Left forelimb (tissue), 1 donor: ENCODE measurements around the gene CCDC187.

Experiments
- DNase-seq: peaks from one replicate; pipeline ENCODE4 v3.0.0-alpha.2; 2018; ENCODE audit warnings: low spot score

CCDC187 gene

DNA sequence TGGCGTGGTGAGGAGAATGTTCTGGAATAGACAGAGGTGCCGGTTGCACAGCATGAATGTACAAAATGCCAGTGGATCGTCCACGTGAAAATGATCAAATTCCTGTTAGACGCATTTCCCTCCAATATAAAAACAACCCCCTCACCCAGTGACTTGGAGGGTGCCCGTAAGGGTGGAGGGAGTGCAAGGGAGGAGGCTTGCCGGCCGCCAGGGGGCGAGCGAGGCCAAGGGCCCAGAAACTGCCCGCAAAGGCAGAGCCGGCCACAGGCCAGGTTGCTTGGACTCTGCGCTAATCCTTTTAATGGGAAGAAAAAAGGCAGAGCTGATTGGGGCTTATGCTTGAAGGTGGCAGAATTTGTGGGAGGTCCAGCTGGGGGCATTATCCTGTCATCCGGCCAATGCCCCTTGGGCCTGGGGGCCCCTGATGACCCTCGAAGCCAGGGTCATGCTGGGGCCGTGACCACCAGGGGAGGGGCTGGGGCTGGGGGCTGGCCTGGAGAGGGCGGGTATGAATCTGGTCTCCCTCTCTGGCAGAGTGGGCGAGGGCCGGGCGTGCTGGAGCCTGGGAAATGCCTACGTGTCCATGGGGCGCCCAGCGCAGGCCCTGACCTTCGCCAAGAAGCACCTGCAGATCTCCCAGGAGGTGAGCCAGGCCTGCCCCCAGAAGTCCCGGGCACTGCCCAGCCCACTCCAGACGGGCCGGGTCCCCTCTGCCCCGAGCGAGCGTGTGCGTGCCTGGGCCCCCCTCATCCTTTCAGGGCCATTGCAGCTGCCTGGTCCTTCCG is 35.5 kb upstream of the CCDC187 start:
- no peak for DNase-seq

DNA sequence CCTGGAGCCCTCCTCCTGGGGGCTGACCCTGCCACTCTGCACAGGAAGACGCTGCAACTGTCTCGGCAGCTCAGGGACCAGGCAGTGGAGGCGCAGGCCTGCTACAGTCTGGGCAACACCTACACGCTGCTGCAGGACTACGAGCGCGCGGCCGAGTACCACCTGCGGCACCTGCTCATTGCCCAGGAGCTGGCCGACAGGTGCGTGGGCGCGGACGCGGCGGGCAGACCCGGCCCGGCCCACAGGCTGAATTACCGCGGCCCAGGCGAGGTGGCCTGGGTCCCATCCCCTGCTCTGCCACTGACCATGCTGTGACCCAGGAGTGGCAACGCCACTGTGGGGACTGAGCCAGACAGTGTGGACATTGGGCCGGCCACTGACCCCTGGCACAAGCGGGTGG is 34.6 kb upstream of the CCDC187 start:
- no peak for DNase-seq

DNA sequence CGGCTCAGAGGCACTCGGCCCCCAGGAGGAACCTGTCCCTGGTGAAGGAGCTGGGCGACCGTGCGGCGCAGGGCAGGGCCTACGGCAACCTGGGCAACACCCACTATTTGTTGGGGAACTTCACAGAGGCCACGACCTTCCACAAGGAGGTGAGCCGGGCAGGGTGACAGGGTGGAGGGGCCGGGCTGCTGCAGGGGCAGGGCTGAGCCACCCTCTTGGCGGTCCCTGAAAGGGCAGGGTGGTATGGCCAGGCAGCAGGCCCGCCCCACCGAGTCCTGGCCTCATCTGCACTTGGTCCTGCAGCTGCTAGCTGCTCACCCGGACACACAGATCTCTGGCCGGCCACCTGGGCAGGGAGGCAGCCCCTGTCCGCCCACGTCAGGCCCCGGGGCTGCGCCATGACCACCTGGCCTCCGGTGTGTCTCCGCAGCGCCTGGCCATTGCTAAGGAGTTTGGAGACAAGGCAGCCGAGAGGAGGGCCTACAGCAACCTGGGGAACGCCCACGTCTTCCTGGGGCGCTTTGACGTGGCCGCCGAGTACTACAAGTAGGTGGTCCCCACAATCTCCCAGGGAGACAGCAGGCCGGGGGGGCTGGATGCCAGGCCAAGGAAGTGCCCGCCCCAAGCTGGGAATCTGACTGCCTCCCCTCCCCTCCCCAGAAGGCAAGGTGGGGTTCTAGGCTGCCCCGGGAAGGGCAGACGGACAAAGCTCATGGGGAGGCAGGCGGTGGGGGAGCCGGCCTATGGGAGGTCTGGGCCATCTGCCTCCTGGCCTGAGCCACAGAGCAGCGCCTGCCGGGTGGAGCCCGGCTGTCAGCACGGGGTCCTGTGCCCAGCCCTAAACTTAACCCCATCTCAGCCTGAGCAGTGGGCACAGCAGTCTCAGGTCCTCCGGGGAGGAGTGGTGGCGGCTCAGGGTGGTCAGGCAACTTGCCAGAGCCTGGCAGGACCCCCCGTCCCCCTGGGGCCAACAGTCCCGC is 33.8 kb upstream of the CCDC187 start:
- DNase-seq = no peak

DNA sequence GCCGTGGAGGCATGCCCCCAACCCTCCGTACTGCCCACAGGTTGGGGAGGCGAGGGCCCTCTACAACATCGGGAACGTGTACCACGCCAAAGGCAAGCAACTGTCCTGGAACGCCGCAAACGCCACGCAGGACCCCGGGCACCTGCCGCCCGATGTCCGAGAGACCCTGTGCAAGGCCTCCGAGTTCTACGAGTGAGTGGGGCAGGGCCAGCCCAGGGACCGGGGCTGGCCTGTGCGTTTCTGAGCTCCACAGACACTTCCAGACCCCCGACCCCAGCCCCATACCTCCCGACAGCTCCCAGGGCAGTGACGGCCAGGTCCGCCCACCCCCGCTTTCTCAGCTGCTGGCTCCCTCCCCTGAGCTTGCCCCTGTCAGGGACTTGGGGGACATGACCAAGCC is 33.0 kb upstream of the CCDC187 start:
- DNase-seq = no peak

DNA sequence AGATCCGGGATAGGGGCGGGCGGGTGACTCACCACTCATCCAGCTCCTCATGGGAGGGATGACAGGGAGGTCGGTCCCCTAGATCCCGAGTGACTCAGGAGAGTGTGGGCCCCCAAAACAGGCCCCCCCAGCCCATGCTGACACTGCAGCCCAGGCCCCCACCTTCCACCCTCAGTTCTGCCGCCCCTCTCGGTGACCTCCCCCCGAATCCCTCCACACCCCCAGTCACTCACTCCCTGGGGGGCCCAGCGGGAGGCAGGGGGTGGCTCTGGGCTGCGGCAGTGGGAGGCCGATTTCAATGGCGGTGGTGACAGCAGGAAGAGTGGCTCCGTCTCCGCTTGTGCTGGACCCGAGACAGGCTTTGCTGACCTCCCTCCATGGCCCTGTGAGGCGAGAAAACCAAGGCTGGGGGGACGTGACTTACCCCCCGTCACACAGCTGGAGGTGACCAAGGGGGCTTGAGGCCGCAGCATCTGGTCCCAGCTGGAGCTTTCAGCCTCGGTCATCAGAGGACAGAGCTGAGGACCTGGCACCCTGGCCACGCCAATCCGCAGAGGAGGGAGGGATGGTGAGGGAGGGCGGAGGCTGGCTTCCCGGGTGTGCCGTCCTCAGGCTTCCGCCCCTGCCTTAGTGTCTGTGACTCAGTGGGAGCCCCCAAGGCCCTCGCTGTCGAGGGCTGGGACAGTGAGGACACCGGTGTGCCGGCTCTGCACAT is 32.4 kb upstream of the CCDC187 start:
- DNase-seq = no peak

DNA sequence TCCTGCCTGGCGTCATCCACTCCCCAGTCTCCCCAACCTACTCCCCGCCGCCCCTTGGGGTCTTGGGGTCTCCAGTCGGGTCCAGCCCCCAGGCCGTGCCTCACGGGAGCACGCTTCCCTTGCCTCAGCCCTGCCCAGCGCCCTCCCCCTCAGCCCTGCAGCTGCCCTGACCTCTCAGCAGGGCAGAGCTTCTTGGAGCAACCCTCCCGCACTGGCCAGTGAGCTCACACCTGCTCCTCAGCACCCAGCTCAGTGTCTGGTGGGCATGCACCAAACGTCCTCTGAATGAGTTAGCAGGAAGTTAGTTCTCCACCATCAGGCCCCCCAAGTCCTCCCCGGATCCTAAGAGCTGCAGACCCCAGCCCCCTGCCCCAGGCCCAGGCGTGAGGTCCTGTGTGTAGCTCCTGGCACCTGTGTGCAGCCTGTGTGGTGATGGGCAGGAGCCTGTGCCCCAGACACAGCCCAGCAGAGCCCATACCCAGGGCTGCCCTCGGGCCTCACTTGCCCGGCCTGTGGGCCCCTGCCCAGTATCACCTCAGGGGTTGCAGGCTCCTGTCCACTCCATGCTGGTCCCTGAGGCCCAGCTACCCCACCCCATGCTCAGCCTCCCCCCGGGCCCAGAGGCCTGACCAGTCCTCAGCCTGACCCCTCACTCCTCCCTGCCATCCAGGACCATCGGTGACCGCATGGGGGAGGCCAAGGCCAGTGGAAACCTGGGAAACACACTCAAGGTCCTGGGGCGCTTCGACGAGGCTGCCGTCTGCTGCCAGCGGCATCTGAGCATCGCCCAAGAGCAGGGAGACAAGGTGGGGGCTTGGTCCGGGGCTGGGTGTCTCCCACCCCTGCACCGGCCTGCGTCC is 31.6 kb upstream of the CCDC187 start:
- no peak for DNase-seq

DNA sequence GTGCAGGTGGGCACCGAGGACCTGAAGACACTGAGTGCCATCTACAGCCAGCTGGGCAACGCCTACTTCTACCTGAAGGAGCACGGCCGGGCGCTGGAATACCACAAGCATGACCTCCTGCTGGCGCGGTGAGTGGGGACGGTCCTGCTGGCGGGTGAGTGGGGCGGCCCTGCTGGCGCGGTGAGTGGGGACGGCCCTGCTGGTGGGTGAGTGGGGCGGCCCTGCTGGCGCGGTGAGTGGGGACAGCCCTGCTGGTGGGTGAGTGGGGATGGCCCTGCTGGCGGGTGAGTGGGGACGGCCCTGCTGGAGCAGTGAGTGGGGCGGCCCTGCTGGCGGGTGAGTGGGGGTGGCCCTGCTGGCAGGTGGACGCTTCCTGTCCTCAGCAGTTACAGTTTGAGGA is 30.6 kb upstream of the CCDC187 start:
- DNase-seq = no peak

DNA sequence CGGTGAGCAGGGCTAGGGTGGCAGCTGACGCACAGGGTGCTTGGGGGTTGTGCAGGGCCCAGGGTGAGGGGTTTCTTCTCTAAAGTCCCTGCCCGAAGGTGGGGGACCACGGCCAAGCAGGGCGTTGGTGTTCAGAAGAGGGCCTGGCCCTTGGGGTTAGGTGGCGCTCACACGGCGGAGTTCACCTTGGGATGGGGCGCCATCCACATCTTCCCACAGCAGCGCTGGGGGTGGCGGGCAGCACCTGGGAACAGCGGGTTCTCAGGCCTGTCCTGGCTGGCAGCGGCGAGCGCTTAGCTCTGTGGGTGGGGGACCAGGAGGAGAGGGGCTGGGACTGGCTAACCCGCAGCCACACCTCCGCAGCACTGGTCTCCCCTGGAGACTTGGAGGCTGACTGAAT is 29.6 kb upstream of the CCDC187 start:
- no peak for DNase-seq

DNA sequence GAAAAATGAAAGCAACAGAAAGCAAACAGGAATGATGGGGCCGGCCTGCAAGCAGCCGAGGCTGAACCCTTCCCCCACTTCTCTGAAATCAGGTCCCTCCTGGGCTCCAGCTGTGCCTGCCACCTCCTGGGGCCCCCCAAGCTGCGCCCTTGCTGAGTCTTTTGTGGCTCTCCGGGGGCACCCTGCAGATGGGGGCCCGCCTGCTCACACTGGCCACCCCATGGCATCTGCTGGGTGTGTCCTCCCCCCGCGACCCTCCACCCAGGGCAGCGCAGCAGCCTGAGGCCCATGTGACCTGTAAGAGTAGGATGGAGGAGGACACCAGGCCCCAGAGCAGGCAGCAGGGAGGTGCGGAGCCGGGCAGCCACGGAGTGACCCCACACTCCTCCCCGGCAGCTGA is 29.2 kb upstream of the CCDC187 start:
- no peak for DNase-seq

DNA sequence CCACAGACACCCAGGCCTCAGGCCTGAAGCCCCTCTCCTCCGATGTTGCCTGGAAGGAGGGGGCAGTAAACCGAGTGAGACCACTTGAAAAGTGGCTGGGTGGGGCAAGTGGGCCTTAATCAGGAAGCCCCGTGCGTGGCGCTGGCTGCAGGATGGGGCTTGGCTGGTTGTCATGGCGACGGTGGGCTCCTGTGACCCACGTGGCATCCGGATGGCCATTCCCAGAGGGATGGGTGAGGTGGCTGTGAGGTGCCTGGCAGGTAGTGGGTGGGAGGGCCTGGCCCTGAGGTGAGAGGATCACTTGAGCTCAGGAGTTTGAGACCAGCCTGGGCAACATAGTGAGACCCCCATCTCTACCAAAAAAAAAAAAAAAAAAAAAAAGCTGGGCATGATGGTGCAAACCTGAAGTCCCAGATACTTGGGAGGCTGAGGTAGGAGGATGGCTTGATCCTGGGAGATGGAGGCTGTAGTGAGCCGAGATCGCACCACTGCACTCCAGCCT is 28.6 kb upstream of the CCDC187 start:
- no peak for DNase-seq

DNA sequence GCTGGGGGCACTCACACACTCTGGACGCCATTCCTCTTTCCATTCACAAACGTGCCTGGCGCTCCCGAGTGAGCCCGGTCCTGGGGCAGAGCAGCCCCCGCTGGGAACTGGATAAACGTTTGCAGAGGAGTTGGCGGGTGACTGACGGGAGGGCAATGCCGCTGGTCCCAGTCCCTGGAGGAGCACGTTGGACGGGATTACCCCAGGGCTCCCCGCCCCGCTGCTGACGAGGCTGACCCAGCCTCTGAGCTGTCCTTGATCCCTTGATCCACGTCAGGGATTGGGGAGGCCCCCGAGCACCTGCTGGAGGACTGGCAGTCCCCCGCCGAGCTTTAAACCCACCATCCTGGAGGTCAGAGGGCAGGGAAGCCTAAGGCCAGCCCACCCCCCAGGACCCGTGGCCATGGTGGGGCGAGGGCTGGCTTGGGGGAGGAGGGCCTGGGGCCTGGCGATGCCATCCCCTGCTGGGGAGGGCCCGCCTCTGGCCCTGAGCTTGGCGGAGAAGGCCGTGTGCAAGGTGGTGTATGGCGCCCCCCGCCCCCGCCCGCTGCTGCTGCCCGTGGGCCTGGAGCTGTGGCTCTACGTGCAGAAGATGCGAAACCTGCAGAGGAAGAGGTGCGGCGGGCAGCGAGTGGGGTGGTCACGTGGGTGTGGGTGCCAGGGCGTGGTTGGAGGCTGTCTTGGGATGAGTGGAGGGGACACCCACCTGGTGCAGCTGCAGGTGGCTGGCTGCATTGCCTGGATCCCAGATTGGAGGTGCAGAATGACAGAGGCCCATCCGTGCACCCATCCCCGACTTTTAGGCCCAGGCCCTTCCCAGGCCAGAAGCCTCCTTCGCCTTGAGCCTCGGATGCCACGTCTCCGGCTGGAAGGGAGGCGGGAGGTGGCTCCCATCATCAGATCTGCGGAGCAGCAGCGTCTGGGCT is 27.9 kb upstream of the CCDC187 start:
- DNase-seq = no peak

DNA sequence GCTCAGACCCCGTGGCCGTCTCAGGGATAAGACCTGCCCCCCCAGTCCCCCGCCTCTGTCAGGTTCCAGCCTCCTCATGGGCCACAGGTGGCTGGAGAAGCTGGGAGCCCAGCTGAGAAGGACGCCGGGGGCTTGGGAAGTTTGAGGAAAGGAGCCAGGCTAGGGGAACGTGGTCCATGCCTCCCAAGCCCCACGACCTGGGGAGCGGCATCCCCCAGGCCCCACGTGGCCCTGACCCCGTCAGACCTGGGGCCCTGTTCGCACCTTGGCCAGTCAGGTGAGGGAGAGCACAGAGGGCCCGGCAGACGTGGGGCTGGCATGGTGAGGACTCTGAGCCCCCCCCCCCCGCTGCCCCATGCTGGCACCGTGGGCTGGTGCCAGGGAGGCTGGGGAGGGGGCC is 27.1 kb upstream of the CCDC187 start:
- no peak for DNase-seq

DNA sequence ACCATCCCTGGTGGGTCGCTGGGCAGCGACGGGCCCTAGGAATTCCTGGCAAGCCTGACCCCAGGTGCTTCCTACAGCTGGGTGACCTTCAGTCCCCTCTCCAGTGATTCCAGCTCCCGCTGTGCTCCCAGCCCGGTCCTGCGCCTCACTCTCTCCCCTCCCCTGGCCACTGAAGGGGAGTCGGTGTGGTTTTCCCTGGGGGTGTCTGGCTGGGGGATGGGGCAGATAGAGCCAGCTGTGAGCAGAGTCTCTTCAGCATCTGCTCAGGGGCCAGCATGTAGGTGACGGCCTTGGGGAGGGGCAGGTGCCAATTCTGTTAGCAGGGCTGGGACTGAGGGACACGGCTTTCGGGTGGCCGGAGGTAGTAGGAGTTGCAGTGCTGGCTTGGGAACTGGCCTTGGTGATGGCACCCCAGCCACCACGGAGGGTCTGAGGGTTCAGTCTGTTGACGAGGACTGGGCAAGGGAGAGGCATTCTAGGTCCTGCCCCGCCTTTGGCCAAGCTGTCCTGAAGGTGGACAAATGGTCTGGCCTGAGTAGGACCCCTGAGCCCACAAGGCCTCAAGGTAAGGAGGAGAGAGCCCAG is 26.6 kb upstream of the CCDC187 start:
- no peak for DNase-seq

DNA sequence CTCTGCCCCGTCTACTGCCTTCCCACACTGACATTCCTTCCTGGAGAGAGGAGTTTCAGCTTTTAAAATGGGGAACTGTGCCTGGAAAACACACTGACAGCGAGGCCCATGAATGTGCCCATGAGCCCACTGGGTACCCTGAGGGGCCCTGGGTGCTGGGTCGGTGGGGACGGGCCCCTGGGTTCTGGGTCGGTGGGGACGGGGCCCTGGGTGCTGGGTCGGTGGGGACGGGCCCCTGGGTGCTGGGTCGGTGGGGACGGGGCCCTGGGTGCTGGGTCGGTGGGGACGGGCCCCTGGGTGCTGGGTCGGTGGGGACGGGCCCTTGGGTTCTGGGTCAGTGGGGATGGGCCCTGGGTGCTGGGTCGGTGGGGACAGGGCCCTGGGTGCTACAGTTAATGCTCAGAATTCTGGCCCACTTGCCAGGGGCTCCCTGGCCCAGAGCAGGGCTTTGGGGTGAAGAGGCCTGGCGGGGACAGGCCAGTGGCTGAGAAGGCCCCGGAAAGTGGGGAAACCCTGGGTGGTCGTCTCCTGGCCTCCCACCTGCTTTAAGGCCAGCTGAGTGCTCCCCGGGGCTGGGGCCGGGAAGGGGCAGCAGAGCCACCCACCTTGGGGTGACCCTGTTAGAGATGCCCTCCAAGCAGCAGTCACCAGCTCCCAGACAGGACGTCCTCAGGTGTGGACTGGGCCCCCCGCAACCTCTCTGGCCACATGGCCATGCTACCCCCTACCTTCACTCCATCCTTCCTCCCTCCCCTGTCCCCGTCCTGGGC is 25.9 kb upstream of the CCDC187 start:
- no peak for DNase-seq

DNA sequence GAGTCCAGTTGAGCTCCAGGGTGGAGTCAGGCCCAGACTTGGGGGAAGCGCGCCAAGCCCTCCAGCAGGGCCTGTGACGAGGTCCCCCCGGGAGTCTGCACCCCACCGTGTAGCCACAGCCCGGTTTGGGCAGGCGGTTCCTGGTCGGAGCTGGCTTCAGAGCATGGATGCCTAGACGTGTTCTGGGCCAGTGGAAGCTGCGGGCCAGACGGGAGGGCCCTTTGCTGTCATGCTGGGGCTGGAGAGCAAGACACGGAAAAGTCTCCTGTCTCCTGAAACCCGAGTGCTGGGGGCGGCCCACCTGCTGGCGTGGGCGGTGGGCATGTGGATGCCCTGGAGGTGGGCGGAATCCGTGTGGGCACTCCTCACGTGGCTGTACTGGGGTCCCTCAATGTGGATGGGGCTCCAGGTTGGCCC is 25.3 kb upstream of the CCDC187 start:
- DNase-seq = no peak

DNA sequence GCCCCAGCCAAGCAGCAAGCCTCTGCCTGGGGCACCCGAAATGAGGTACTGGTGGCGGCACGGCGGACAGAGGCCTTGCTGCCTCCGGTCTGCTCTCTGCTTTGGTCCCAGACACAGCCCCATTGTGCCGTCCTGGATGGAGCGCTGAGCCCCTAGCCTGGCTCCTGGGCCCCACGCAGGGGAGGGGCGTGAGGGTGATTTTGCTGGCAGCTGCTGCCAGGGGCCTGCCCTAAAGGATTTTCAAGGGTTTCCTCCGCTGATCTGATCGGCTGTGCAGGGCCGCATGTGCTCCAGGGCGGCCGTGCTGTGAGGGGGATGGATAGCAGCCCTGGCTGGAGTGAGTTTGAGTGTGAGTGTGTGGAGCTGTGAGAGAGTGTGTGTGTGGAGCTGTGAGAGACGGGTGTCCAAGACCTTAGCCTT is 24.7 kb upstream of the CCDC187 start:
- DNase-seq = no peak

DNA sequence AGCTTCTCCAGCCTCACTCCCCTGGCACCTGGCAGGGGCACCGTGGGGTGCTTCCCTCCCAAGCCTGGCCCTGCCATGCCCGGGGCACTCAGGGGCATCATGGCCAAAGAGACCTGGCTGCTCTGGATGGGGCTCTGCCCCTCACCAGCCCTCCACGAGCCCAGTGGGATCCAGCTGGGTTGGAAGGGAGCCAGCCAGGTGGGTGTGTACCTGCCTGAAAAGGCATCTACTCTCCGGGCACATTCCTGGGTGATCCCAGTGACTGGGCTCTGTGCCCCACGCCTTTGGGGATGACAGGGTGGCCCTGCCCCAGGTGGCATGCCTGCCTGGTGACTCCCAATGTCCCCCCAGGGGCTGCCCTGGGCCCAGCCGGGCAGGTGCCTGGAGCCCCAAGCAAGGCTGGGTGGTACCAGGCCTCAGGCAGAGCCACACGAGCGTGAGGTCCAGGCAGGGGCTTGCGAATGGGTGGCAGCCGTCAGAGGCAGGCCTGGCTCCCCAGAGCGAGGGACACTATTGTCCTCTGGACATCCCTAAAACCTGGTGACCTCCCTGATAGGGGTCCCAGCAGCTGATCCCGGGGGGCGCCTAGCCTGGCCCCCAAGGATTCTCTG is 24.2 kb upstream of the CCDC187 start:
- DNase-seq = no peak

DNA sequence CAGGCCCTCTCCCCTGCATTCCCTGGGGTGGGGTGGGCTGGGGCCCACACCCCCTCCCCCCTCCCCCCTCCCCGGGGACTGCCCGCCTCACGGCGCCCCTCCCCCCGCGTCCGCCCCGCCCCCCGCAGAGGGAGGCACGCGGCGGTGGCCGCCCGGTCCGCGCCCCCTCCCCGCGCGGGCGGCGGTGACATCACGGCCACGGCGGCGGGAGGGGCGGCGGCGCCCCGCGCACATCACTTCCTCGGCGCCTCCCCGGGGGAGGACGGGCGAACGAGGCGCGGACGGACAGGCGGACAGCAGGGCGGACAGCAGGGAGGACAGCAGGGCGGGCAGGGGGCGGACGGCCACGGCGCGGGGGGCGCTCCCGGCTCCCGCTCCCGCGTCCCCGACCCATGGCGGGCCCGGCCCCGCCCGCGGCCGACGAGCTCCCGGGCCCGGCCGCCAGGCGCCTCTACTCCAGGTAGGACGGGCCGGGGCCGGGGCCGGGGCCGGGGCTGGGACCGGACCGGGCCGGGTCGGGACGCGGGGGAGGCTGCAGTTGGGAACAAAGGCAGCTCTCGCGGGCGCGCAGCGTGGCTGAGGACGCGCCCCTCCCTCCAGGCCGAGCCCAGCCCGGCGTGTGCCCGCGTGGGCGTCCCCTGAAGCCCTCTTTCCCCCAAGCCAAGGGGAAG is 23.5 kb upstream of the CCDC187 start, which contains the start of gene GPSM1:
Gene GPSM1 (plus strand): TSS at position 236 of the 671 bp plus-strand sequence. CDS start 157 bp downstream, at position 393.
- no peak for DNase-seq
